ENCODE results near the gene CDKL4.
"Not testable (repeated sequence)": the region's sequence is repeated elsewhere in the genome, so short reads cannot be mapped to it uniquely, and the experiment has no call there.

Gene CDKL4

DNA sequence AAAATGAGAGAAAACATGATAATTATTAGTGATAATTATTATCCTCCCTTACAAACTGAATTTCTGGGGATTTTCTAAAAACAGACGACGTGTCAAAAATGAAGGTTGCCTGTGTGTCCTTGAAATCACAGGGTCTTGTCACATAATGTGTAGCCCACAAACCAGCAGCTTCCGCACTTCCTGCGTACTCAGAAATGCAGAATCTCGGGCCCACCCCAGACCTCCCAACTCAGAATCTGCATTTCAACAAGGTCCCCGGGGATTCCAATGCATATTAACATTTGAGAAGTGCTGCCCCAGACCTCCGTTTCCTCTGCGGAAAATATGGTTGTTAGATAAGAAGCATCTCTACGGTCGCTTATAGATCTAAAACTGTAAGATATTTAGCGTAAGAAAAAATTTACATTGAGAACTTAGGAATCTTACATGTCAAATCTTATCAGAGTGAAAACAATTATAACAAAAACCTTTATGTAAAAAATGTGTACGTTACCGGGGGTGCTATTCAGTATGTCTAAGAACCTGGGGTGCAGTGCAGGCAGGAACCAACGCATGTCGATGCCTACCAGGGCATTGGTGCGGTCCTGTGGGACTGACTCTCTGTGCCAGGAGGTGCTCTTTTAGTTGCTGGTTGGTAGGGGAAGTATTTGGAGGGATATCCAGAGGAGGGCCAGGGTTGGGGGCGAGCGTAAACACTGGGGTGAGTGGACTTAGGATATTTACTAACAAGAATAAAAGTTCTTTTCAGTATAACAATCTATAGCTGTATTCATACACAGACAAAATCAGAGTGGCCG is 15.2 kb downstream of the CDKL4 start:
- DNase-seq (ENCODE audit: low spot score), result no peak

GRCh38 chr2:39227628-39228412 is 15.9 kb downstream of the CDKL4 start:
- DNase-seq (ENCODE audit: low spot score), result peak; percentile 80

DNA sequence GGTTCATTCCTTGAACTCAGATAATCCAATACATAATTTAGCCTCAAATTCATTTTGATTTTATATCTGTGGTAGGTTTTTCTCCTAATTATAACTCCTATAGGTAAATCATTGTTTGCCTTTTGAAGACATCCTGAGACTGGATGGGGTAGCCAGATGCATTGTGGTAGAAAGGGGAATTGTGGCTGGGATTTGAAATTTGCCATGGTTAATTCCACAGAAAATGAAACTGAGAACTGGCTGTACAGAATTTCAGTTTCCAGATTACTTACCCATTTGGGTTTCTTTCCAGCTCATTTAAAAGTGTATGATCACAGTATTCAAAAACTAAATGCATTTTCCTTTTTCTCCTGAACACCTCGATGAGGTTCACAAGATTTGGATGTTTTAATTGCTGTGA is 18.2 kb downstream of the CDKL4 start:
- no peak for DNase-seq (ENCODE audit: low spot score)

DNA sequence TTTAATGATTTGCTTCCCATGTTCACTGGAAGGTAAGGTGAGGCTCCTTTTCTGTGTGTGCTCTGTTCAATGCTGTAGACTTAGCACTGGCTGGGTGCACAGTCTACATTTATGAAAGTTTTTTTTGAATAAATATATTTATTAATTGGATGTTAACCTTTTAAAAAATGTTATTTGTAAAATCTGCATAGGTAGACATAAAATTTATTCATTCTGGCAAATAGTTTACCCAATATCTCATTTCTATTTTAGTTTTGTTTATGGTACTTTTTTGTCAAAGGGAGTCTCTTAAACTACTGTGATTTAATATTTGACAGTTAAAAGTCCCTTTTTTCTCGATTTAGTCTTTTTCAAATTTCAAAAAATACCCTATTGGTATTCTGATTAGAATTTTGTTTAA is 19.9 kb downstream of the CDKL4 start:
- no peak for DNase-seq (ENCODE audit: low spot score)

GRCh38 chr2:39221459-39221858 is 22.3 kb downstream of the CDKL4 start:
- DNase-seq (ENCODE audit: low spot score), result no peak

- DNase-seq (ENCODE audit: low spot score), result no peak
These were observed 23.6 kb downstream of the CDKL4 start for GRCh38 chr2:39220136-39220535.

- no peak for DNase-seq (ENCODE audit: low spot score)
These were observed 25.4 kb downstream of the CDKL4 start for GRCh38 chr2:39218391-39218790.

DNA sequence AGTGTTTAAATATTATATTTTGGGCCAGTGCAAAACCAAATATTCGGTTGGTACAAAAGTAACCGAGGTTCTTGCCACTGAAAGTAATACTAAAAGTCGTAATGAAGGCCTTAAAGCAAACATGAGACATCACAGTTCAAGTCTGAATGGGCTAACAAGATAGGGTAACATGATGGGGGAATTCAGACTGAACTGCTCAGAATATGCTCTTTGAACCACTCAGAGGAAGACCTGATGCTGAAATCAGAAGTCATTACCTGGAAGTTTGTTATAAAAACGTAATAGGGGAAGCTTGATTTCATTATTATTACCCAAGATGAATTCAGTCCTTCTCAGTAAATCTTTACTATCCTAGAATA is 26.6 kb downstream of the CDKL4 start:
- DNase-seq (ENCODE audit: low spot score), result no peak

DNA sequence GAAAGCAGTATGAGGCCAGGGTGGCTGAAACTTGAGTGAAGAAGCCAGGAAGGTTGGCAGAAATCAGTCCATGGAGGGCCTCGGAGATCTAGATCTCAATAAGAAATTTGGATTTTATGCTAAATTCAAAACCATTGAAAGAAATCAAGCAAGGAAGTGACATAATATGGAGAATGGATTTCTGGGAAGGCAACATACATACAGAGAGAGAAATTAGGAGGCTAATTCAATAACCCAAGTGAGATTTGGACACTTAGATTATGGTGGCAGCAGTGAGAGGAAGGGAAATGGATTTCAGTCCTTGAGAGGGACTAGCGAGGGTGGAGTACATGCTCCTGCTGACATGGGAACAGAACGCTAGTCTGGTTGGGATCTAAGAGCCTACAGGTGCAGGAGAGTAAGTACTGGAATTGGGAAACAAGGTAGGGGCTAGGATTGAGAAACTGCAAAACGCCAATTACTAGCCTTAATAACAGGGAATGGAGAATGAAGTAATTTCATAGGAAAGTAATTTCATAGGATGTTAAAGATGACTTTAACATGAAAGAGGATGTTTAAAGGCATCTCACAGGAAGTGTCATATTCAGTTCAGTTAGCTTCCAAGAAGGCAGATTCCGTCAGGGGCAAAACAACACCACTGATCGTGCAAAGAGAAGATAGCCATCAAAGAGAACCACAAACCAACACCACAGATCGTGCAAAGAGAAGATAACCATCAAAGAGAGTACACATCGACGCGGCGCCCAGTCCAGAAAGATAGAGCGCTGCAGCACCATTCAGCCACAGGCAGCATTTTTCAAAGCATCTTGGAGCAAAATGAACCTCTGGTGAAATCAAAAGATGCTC is 27.2 kb downstream of the CDKL4 start:
- no peak for DNase-seq (ENCODE audit: low spot score)

DNA sequence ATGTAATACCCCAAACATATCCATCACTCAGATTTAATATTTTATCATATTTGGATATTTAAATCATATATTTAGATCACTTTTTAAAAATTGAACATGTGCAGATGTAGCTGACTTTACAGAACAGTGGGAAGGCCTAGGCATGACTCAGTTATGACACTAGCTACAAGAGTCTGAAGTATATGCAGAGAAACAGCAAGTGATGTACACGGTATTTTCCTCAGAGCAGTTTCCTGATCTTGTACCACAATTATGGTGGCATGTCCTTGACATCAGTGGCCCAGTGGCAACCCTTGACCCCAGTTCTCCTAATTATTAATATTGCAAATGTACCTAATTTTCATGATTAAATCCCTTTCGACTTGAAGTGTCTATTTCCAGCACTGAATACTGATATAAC is 28.2 kb downstream of the CDKL4 start:
- no peak for DNase-seq (ENCODE audit: low spot score)

DNA sequence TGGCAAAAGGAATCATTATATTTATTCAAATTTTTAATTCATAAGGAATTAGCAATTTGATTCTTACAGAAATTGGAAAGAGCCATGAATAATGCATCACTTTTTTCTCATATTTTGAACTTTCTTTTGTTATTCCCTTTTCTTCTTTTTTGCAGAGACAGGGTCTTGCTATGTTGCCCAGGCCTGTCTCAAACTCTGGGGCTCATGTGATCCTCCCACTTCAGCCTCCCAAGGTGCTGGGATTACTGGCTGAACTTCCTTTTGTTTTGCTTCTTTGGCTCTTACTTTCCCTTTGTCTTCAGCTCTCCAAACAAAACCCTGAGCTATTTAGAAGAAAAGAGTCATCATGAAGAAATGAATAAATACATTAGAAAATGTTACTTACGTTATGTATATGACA is 30.8 kb downstream of the CDKL4 start:
- no peak for DNase-seq (ENCODE audit: low spot score)

GRCh38 chr2:39210846-39211245 is 32.9 kb downstream of the CDKL4 start:
- DNase-seq (ENCODE audit: low spot score), result no peak

DNA sequence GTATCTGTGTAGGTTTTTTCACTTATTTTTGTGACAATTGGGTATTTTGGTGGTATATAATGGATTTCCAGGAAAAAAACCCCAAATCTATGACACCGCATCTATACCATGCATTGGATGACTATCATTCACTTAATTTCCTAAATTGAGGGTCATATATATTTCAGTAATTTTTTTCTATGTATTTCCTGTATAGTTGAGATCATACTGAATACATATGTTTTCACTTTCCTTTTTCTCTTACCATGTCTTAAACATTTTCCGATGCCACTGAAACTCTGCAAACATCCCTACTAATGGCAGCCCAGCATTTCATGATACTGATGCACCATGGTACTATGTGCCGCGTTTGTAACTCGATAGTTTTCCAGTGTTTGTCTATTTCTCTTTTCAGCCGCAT is 40.4 kb downstream of the CDKL4 start:
- no peak for DNase-seq (ENCODE audit: low spot score)

DNA sequence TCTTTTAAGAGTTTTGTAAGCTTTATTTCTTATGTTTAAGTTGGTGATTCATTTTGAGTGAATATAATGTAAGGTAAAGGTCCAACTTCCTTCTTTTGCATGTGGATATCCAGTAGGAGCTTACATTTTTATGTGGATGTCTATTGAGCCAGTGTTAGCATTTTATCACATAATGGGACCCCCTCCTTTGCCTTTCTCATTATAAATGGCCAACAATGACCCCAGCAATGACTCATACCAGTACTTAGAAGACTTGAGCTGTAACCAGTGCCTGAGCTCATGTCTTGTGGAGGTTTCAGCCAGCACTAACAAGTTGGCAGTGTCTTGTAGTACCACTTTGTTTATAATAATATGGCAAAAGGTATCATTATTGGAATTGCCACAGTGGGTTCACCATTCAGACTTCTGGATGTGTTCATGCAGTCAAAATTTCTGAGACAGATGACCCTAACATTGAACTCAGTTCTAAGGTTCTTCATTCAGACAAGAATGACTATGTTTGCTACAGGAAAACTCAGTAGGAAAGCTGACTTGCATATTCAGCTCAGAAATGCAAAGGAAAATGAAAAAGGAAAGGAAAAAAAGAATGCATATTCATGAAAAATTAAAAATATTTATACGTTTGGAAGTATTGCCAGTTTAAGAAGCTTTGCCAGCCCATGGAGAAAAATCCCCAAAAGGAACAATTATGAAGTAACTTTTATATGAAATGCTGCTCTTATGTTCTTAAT is 41.0 kb downstream of the CDKL4 start:
- no peak for DNase-seq (ENCODE audit: low spot score)

DNA sequence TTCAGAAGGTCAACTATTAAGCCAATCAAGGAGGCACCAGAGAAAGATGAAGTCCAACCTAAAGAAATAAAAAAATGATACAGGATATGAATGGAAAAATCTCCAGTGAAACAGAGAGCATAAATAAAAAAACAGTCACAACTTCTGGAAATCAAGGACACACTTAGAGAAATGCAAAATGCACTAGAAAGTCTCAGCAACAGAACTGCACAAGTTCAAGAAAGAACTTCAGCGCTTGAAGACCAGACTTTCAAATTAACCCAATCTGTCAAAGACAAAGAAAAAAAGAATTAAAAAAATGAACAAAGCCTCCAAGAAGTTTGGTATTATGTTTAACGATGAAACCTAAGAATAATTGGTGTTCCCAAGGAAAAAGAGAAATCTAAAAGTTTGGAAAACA is 46.8 kb downstream of the CDKL4 start:
- DNase-seq (ENCODE audit: low spot score), result not testable (repeated sequence)

GRCh38 chr2:39194686-39195085 is 49.1 kb downstream of the CDKL4 start:
- DNase-seq (ENCODE audit: low spot score), result no peak

DNA sequence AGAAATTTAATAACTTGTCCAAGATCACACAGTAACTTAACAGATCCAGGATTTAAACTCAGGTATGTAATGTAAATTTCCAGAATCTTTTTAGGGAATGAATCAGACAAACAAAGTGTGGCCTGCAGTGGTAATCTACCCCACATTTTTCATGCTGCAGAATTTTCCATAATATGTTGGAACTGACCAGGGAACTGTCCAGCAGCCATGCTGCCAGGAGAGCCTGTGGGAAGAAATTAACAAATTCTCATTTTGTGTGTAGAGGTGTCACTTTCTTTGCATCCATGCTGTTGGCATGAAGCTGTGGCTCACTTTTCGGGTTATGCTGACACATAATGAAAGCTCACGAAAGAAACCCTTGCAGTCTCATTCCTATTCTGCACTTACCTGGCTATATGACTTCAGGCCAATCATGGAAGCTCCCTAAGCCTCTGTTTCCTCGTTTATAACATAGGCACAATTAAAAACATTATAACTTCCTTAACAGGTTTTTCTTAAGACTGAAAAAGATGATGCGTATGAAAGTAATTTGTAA is 54.7 kb downstream of the CDKL4 start:
- DNase-seq (ENCODE audit: low spot score), result no peak

- DNase-seq (ENCODE audit: low spot score), result no peak
These were observed 60.1 kb downstream of the CDKL4 start for GRCh38 chr2:39183673-39184072.

GRCh38 chr2:39181297-39181696 is 62.5 kb downstream of the CDKL4 start:
- DNase-seq (ENCODE audit: low spot score), result no peak

DNA sequence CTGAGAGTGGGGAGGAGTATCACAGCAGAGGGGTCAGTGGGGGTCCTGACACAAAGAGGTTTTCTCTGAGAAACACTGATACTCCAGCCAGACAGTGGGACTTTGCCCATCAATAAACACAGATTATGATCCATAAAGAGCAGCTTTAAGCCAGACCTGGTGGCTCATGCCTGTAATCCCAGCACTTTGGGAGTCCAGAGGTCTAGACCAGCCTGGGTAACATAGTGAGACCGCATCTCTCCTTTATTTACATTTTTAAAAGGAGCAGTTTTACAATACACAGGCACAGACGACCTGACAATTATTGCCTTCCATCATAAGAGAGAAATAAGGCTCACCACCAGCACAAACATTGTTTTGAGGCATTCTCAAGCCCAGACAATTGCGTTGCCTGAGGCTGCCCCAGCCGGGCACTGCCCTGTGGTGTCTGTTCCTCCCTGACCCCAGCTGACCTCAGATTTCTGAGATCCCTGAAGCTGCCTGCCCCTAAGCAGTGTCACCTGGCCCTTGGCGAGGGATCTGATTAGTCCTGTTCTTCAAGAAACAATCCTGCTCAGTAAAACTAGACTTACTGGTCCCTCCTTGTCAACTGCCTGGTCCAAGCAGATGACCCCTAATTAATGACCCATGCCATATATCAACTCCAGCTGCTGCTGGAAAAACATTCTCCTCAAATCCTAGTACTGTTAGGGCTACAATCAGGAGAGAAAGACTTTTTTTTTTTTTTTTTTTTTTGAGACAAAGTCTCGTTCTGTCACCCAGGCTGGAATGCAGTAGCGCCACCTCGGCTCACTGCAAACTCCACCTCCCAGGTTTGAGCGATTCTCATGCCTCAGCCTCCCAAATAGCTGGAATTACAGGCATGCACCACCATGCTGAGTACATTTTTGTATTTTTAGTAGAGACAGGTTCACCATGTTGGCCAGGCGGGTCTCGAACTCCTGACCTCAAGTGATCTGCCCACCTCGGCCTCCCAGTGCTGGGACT is 63.5 kb downstream of the CDKL4 start:
- no peak for DNase-seq (ENCODE audit: low spot score)

Measured in putamen (tissue), 1 donor.